Neural progenitor cell (in vitro differentiated cells): Measurements from ENCODE around the gene TTLL12. TPM values are rescaled to one million over a fixed set of nuclear protein-coding genes. Genes with fewer than 3 reads are reported as not detected.

Experiments
- DNase-seq: peaks from one replicate; pipeline ENCODE4 v3.0.0-alpha.2; 2016; ENCODE audit warnings: low spot score
- H2AFZ ChIP-seq: fragments of 200-600 bp; sonication (generic); replicated peaks from 2 replicates; pipeline ENCODE4 v1.6.1; 2016; ENCODE audit warnings: antibody characterized with exemption
- H3F3A ChIP-seq: fragments of 200-600 bp; sonication (generic); 2 replicates; pipeline ENCODE4 v1.6.1; 2016; ENCODE audit warnings: antibody characterized with exemption, low read depth
- H3K27ac ChIP-seq: fragments of 200-600 bp; sonication (generic); 2 replicates; pipeline ENCODE4 v1.5.1; 2016; ENCODE audit warnings: mild to moderate bottlenecking
- H3K27me3 ChIP-seq: fragments of 200-600 bp; sonication (generic); 2 replicates; pipeline ENCODE4 v1.6.1; 2016; ENCODE audit warnings: mild to moderate bottlenecking, moderate library complexity
- H3K36me3 ChIP-seq: fragments of 200-600 bp; sonication (generic); 2 replicates; pipeline ENCODE4 v1.5.1; 2016
- H3K4me1 ChIP-seq: fragments of 200-600 bp; sonication (generic); 2 replicates; pipeline ENCODE4 v1.6.1; 2016; ENCODE audit warnings: mixed run types
- H3K4me2 ChIP-seq: fragments of 200-600 bp; sonication (generic); 2 replicates; pipeline ENCODE4 v1.6.1; 2016
- H3K4me3 ChIP-seq: fragments of 200-600 bp; sonication (generic); 2 replicates; pipeline ENCODE4 v1.5.1; 2016
- H3K79me2 ChIP-seq: fragments of 200-600 bp; sonication (generic); 2 replicates; pipeline ENCODE4 v1.6.1; 2016; ENCODE audit warnings: low read depth
- H3K9ac ChIP-seq: fragments of 200-600 bp; sonication (generic); 2 replicates; pipeline ENCODE4 v1.6.1; 2016
- H3K9me3 ChIP-seq: fragments of 200-600 bp; sonication (generic); 2 replicates; pipeline ENCODE4 v1.5.1; 2016; ENCODE audit warnings: low read depth
- H4K20me1 ChIP-seq: fragments of 200-600 bp; sonication (generic); 2 replicates; pipeline ENCODE4 v1.6.1; 2016; ENCODE audit warnings: low read depth
- H3K27ac Mint-ChIP-seq: 3 replicates; pipeline ENCODE4 v1.8.0; 2021; ENCODE audit warnings: mixed read lengths
- H3K27me3 Mint-ChIP-seq: 2 replicates; pipeline ENCODE4 v1.8.0; 2022; ENCODE audit warnings: low read depth, mild to moderate bottlenecking, inconsistent platforms, moderate library complexity, mixed read lengths; ENCODE audit not compliant: insufficient read depth
- H3K36me3 Mint-ChIP-seq: 3 replicates; pipeline ENCODE4 v1.8.0; 2021; ENCODE audit warnings: mixed read lengths
- H3K4me1 Mint-ChIP-seq: 3 replicates; pipeline ENCODE4 v1.8.0; 2021; ENCODE audit warnings: mixed read lengths
- H3K4me3 Mint-ChIP-seq: 3 replicates; pipeline ENCODE4 v1.8.0; 2021; ENCODE audit warnings: mild to moderate bottlenecking, moderate library complexity, mixed read lengths
- H3K9me3 Mint-ChIP-seq: 3 replicates; pipeline ENCODE4 v1.8.0; 2020; ENCODE audit warnings: mixed read lengths
- CTCF ChIP-seq: fragments of 200-600 bp; sonication (generic); IDR thresholded peaks from 2 replicates; pipeline ENCODE4 v1.5.1; 2017; ENCODE audit warnings: antibody characterized with exemption, mild to moderate bottlenecking
- EZH2 ChIP-seq: fragments of 200-600 bp; sonication (generic); IDR thresholded peaks from 2 replicates; pipeline ENCODE4 v1.6.1; 2017; ENCODE audit warnings: antibody characterized with exemption, mild to moderate bottlenecking, moderate library complexity
- EZH2phosphoT487 ChIP-seq: fragments of 200-600 bp; sonication (generic); IDR thresholded peaks from 2 replicates; pipeline ENCODE4 v1.6.1; 2017; ENCODE audit warnings: antibody characterized with exemption
- total RNA-seq: library from RNA; depleted of rRNA; stranded (reverse); fragments of >200 nt; gene quantifications from 2 replicates; pipeline ENCODE4 v1.2.3, GENCODE V29; 2015; ENCODE audit warnings: low replicate concordance

The TTLL12 gene
- total RNA-seq: 27.8 and 73.2 TPM in 2 replicates

- H3K27ac ChIP-seq: no peak within 1 kb of the TSS
- H2AFZ ChIP-seq: peak within 1 kb of the TSS; percentile 6
- H3K79me2 ChIP-seq: peaks cover 31% of the 10 kb centered on the region
- H3K36me3 ChIP-seq: no peaks in the 10 kb centered on the region
- H3K4me1 ChIP-seq: peaks cover 14% of the 10 kb centered on the region
- peak; percentile 92 for DNase-seq
- peak within 1 kb of the TSS; percentile 91 for H3K4me2 ChIP-seq
- H3K27me3 Mint-ChIP-seq: peaks cover 4% of the 10 kb centered on the region
- no peaks in the 10 kb centered on the region for H3K9me3 ChIP-seq
- TF ChIP-seq EZH2 (no peak), CTCF (peak; percentile 4)
- peak within 1 kb of the TSS; percentile 82 for H3K4me3 Mint-ChIP-seq
- H3K36me3 Mint-ChIP-seq: no peaks in the 10 kb centered on the region
- peak within 1 kb of the TSS; percentile 68 for H3K9ac ChIP-seq
- peaks cover 23% of the 10 kb centered on the region for H3F3A ChIP-seq
- H3K27ac Mint-ChIP-seq: peak within 1 kb of the TSS; percentile 42
- peaks cover 30% of the 10 kb centered on the region for H3K4me1 Mint-ChIP-seq
- H3K4me3 ChIP-seq: peak within 1 kb of the TSS; percentile 54
- H3K27me3 ChIP-seq: no peaks in the 10 kb centered on the region
- H4K20me1 ChIP-seq: peaks cover 35% of the 10 kb centered on the region
- H3K9me3 Mint-ChIP-seq: no peaks in the 10 kb centered on the region
These were observed at the start of gene TTLL12 for GRCh38 chr22:43186272-43187170. TSS of gene TTLL12 (minus strand) at chr22:43187134. CDS start at chr22:43187069, 65 bp downstream.

- Mint-ChIP-seq H3K9me3 (no peaks in the 10 kb centered on the region), H3K36me3 (peaks cover 4% of the 10 kb centered on the region), H3K4me1 (peaks cover 62% of the 10 kb centered on the region), H3K27ac (peak overlapping the region; percentile 89), H3K4me3 (peak overlapping the region; percentile 51), H3K27me3 (peaks cover 6% of the 10 kb centered on the region)
- Histone ChIP-seq H3K4me1 (no peaks in the 10 kb centered on the region), H3F3A (no peaks in the 10 kb centered on the region), H3K4me3 (no peak overlapping the region), H3K27me3 (no peaks in the 10 kb centered on the region), H3K27ac (no peak overlapping the region), H3K36me3 (no peaks in the 10 kb centered on the region), H3K79me2 (no peaks in the 10 kb centered on the region), H2AFZ (no peak overlapping the region), H3K9me3 (no peaks in the 10 kb centered on the region), H4K20me1 (peaks cover 7% of the 10 kb centered on the region), H3K9ac (no peak overlapping the region), H3K4me2 (no peak overlapping the region)
- no peak for DNase-seq
- TF ChIP-seq CTCF (no peak), EZH2 (no peak), EZH2phosphoT487 (no peak)
These were observed 48.8 kb upstream of the TTLL12 start for GRCh38 chr22:43235445-43236409.

GRCh38 chr22:43234264-43234988 is 47.5 kb upstream of the TTLL12 start:
- Mint-ChIP-seq H3K4me1 (peaks cover 61% of the 10 kb centered on the region), H3K4me3 (no peak overlapping the region)
- H3K36me3 ChIP-seq: no peaks in the 10 kb centered on the region

More at GRCh38 chr22:43234264-43234988, 47.5 kb upstream of the TTLL12 start:
- Histone ChIP-seq H3K4me2 (no peak overlapping the region), H3K9me3 (no peaks in the 10 kb centered on the region), H3K79me2 (no peaks in the 10 kb centered on the region), H2AFZ (no peak overlapping the region), H3K9ac (no peak overlapping the region), H3K4me1 (no peaks in the 10 kb centered on the region), H3K27me3 (no peaks in the 10 kb centered on the region), H4K20me1 (peaks cover 10% of the 10 kb centered on the region), H3K27ac (peak overlapping the region; percentile 0), H3F3A (no peaks in the 10 kb centered on the region), H3K4me3 (no peak overlapping the region)
- Mint-ChIP-seq H3K36me3 (peaks cover 4% of the 10 kb centered on the region), H3K27ac (peak overlapping the region; percentile 98), H3K27me3 (peaks cover 6% of the 10 kb centered on the region), H3K9me3 (no peaks in the 10 kb centered on the region)
- TF ChIP-seq CTCF: no peak
- DNase-seq: no peak
